Stomach (tissue), 9 donors: ENCODE data around the gene ASTN2. TPM values are rescaled to one million over a fixed set of nuclear protein-coding genes. Genes with fewer than 3 reads are reported as not detected.
"Not testable (repeated sequence)": the region's sequence is repeated elsewhere in the genome, so short reads cannot be mapped to it uniquely, and the experiment has no call there.

ENCODE experiments used
- DNase-seq, 2 donors: peaks; one replicate each; pipeline versions ENCODE4 v3.0.0 to v3.0.0-alpha.2; 2013 to 2019
- H3K27ac ChIP-seq, 5 donors: fragments of 200-600 bp in 4 of 5; sonication (generic) in 4 of 5; one replicate each; pipeline ENCODE4 v1.5.1; 2013 to 2019; ENCODE audit warnings: mild to moderate bottlenecking in 1 of 5, moderate library complexity in 1 of 5
- H3K27me3 ChIP-seq, 3 donors: fragments of 200-600 bp; sonication (generic); one replicate each; pipeline ENCODE4 v1.5.1; 2017 to 2019; ENCODE audit warnings: mixed run types in 1 of 3
- H3K36me3 ChIP-seq, 4 donors: fragments of 200-600 bp; sonication (generic); 1 replicate in 3 of 4; 2 replicates in 1 of 4; pipeline ENCODE4 v1.5.1; 2016 to 2019
- H3K4me1 ChIP-seq, 4 donors: fragments of 200-600 bp; sonication (generic); one replicate each; pipeline ENCODE4 v1.5.1; 2016 to 2019
- H3K4me3 ChIP-seq, 4 donors: fragments of 200-600 bp; sonication (generic) in 3 of 4; one replicate each; pipeline ENCODE4 v1.5.1; 2016 to 2019; ENCODE audit warnings: mild to moderate bottlenecking in 1 of 4
- H3K9me3 ChIP-seq, 4 donors: fragments of 200-600 bp; sonication (generic); one replicate each; pipeline ENCODE4 v1.5.1; 2016 to 2019
- EP300 ChIP-seq: sonication (generic); formaldehyde crosslinking; IDR thresholded peaks from one replicate; pipeline ENCODE4 v1.6.1; 2017; ENCODE audit warnings: antibody characterized with exemption
- POLR2A ChIP-seq, 4 donors: fragments of 450-650 bp; IDR thresholded peaks; one replicate each; pipeline ENCODE4 v1.6.1; 2016; ENCODE audit warnings: antibody characterized with exemption in 4 of 4, control low read depth in 2 of 4, mild to moderate bottlenecking in 1 of 4, moderate library complexity in 1 of 4
- POLR2AphosphoS5 ChIP-seq, 3 donors: sonication (generic); formaldehyde crosslinking; IDR thresholded peaks; one replicate each; pipeline ENCODE4 v1.6.1; 2016; ENCODE audit warnings: antibody characterized with exemption in 3 of 3
- WGBS, 5 donors: extraction: QIAGEN DNeasy Blood & Tissue Kit in 3 of 5; methylation state at CpG; one replicate each; pipeline versions ENCODE4 v1.1.5 to v1.1.7; 2013 to 2018; 5-methylcytosine and 5-hydroxymethylcytosine counted together
- intact Hi-C: fragments of 100-400 bp; cut with DNase I; formaldehyde crosslinking; loops from one replicate; pipeline ENCODE4 v1.15.1; 2023; ENCODE audit warnings: low total_unique reads
- polyA plus RNA-seq, 3 donors: library from polyadenylated mRNA; stranded (reverse); fragments of 200-250 nt; gene quantifications; one replicate each; pipeline ENCODE4 v1.2.3, GENCODE V29; 2013
- total RNA-seq, 5 donors: library from RNA; depleted of rRNA; stranded (reverse); fragments of >200 nt; gene quantifications; one replicate each; pipeline versions ENCODE4 v1.1.0 to v1.2.3, GENCODE V29; 2014 to 2016
- TF ChIP-seq, protein P1 (sequence below), 7 experiments: fragments of 450-650 bp in 4 of 7; fragments of 200-600 bp in 3 of 7; sonication (generic) in 3 of 7; IDR thresholded peaks; one replicate each; pipeline ENCODE4 v1.5.1; 2016 to 2019; ENCODE audit warnings: antibody characterized with exemption in 7 of 7, control low read depth in 2 of 7, mild to moderate bottlenecking in 1 of 7
- donor health status: healthy with polysubstance abuse.
- donor health status: Bipolar disorder and iron deficiency.
- donor health status: healthy.

ASTN2 gene
- total and polyA plus RNA-seq, 8 donors, result 2.1 to 22.3 (median 4.2) TPM; not detected in 1

DNA sequence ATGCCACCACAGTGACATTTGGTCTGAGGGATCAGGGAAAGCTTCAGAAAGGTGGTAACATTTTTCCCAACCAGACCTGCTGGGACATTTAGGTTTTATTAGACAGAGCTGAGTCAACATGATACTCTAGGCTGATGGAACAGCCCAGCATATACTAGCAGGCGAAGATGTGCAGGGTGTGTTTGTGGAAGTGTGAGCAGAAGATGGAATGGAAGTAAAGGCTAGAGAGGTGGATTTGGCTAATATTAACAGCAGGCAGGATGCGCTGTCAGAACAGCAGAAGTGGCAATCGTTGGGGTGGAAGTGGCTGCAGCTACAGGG lies 340.6 kb downstream of the ASTN2 start:
- no peak for DNase-seq
- intact Hi-C loops, result no loop called here
- WGBS, 5 donors, result 85 to 89% (median 86%) methylated on average over 3 of the region's 3 CpGs
- H3K27ac ChIP-seq, result no peak overlapping the region
- no peaks in the 10 kb centered on the region for H3K36me3 ChIP-seq
- H3K4me1 ChIP-seq, result no peaks in the 10 kb centered on the region
- H3K4me3 ChIP-seq, result no peak overlapping the region
- H3K27me3 ChIP-seq, result no peaks in the 10 kb centered on the region
- TF ChIP-seq POLR2AphosphoS5 (IDR thresholded peaks at IDR 0.05) (no peak), POLR2A (IDR thresholded peaks at IDR 0.05) (no peak), EP300 (no peak)
- TF ChIP-seq, protein P1, sequence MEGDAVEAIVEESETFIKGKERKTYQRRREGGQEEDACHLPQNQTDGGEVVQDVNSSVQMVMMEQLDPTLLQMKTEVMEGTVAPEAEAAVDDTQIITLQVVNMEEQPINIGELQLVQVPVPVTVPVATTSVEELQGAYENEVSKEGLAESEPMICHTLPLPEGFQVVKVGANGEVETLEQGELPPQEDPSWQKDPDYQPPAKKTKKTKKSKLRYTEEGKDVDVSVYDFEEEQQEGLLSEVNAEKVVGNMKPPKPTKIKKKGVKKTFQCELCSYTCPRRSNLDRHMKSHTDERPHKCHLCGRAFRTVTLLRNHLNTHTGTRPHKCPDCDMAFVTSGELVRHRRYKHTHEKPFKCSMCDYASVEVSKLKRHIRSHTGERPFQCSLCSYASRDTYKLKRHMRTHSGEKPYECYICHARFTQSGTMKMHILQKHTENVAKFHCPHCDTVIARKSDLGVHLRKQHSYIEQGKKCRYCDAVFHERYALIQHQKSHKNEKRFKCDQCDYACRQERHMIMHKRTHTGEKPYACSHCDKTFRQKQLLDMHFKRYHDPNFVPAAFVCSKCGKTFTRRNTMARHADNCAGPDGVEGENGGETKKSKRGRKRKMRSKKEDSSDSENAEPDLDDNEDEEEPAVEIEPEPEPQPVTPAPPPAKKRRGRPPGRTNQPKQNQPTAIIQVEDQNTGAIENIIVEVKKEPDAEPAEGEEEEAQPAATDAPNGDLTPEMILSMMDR (IDR thresholded peaks at IDR 0.05), result no peak
- H3K9me3 ChIP-seq, result no peaks in the 10 kb centered on the region

DNA sequence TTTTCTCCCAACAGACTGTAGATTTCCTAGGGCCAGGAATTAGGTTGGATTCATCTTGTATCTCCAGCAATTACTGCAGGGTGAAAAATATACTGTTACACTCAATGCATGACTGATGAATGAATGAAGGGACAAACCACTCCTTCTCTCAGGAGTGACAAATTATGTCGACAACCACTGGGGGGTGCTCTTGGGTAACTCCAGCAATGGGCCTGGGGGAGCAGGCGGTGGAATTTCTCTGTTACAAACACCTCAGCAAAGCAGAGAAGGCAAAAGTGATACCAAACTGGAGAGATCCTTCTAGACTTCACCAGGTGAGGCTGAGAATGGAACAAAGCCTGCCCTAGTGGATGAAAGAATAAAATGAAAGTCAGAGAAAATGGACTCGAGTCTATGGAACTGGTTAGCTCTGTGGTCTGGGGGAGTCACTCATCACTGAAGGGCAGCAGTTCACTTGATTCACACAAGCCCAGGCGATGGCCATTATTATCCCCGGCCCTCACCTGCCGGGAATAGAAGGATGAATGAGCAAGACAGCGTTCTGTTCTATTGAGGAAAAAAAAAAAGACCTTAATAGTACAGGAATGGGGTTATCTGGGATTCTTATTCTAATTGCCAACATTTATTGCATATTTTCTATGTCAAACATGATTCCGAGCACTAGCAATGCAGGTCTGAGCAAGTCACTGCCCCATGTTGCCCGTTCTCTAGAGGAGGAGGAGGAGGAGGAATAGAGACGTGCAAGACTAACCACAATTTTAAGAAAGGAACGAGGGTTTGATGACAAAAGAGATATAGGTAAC lies 341.1 kb downstream of the ASTN2 start:
- Histone ChIP-seq H3K27ac (no peak overlapping the region), H3K4me1 (no peaks in the 10 kb centered on the region), H3K27me3 (no peaks in the 10 kb centered on the region), H3K9me3 (no peaks in the 10 kb centered on the region), H3K4me3 (no peak overlapping the region), H3K36me3 (no peaks in the 10 kb centered on the region)
- peak in 1 of 2 donors; percentile 29 for DNase-seq
- TF ChIP-seq, protein P1 (IDR thresholded peaks at IDR 0.05), result peak in 1 of 7 experiments; percentile 18
- no peak for TF ChIP-seq POLR2A (IDR thresholded peaks at IDR 0.05)
- WGBS, 5 donors, result 54 to 63% (median 59%) methylated on average over 11 of the region's 11 CpGs
- intact Hi-C loops, result no loop called here

- intact Hi-C loops, result no loop called here
- H3K4me1 ChIP-seq, result no peaks in the 10 kb centered on the region
- H3K9me3 ChIP-seq, result no peaks in the 10 kb centered on the region
- no peak for TF ChIP-seq POLR2A (IDR thresholded peaks at IDR 0.05)
- no peaks in the 10 kb centered on the region for H3K36me3 ChIP-seq
- H3K27ac ChIP-seq, result no peak overlapping the region
- 72 to 94% (median 87%) methylated on average over 4 of the region's 4 CpGs for WGBS, 5 donors
- no peak overlapping the region for H3K4me3 ChIP-seq
- no peaks in the 10 kb centered on the region for H3K27me3 ChIP-seq
- no peak for DNase-seq
Measured at GRCh38 chr9:117073071-117073470, 341.8 kb downstream of the ASTN2 start.

GRCh38 chr9:117072216-117072615 lies 342.6 kb downstream of the ASTN2 start:
- H3K4me3 ChIP-seq, result no peak overlapping the region
- TF ChIP-seq POLR2A (IDR thresholded peaks at IDR 0.05) (no peak), POLR2AphosphoS5 (IDR thresholded peaks at IDR 0.05) (no peak), EP300 (no peak)
- TF ChIP-seq, protein P1 (IDR thresholded peaks at IDR 0.05), result no peak
- no peaks in the 10 kb centered on the region for H3K9me3 ChIP-seq
- intact Hi-C loops, result no loop called here
- H3K27ac ChIP-seq, result no peak overlapping the region
- no peak for DNase-seq
- WGBS, 5 donors, result 63 to 87% (median 75%) methylated on average over 3 of the region's 3 CpGs
- H3K4me1 ChIP-seq, result no peaks in the 10 kb centered on the region
- H3K27me3 ChIP-seq, result no peaks in the 10 kb centered on the region
- H3K36me3 ChIP-seq, result no peaks in the 10 kb centered on the region

- intact Hi-C loops, H3K4me1 ChIP-seq, H3K27ac ChIP-seq, H3K9me3 ChIP-seq, H3K27me3 ChIP-seq, H3K4me3 ChIP-seq, DNase-seq, H3K36me3 ChIP-seq: not testable (repeated sequence)
- WGBS, 5 donors, result 61 to 83% (median 74%) methylated on average over 18 to 24 of the region's 24 CpGs
Measured at GRCh38 chr9:117071673-117072207, 343.1 kb downstream of the ASTN2 start.
